ENCODE data around the gene TM4SF18.

GRCh38 chr3:149321136-149321535, 12.3 kb downstream of the TM4SF18 start:
- TF ChIP-seq, protein P1, sequence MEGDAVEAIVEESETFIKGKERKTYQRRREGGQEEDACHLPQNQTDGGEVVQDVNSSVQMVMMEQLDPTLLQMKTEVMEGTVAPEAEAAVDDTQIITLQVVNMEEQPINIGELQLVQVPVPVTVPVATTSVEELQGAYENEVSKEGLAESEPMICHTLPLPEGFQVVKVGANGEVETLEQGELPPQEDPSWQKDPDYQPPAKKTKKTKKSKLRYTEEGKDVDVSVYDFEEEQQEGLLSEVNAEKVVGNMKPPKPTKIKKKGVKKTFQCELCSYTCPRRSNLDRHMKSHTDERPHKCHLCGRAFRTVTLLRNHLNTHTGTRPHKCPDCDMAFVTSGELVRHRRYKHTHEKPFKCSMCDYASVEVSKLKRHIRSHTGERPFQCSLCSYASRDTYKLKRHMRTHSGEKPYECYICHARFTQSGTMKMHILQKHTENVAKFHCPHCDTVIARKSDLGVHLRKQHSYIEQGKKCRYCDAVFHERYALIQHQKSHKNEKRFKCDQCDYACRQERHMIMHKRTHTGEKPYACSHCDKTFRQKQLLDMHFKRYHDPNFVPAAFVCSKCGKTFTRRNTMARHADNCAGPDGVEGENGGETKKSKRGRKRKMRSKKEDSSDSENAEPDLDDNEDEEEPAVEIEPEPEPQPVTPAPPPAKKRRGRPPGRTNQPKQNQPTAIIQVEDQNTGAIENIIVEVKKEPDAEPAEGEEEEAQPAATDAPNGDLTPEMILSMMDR (conservative IDR thresholded peaks at IDR 0.05), result no peak
- no peak for TF ChIP-seq EZH2 (IDR thresholded peaks at IDR 0.05; ENCODE audit: low read depth)

Measured in PC-9 (cell line).